ENCODE data around the gene FAM50A. TPM values are rescaled to one million over a fixed set of nuclear protein-coding genes. Genes with fewer than 3 reads are reported as not detected.

The FAM50A gene
- total RNA-seq, 1 experiment from 2014 or later, result 57.4 TPM

- Histone ChIP-seq H3K4me1 (ENCODE audit: insufficient read depth, low read length) (no peaks in the 10 kb centered on the region), H3K4ac (ENCODE audit: low read depth, low read length) (no peak overlapping the region), H3T11ph (ENCODE audit: low read length) (no peak overlapping the region), H4K8ac (replicated peaks; ENCODE audit: insufficient read length, low read depth, low read length) (no peak overlapping the region), H3K27me3 (ENCODE audit: insufficient read depth, low read length) (no peaks in the 10 kb centered on the region), H3K14ac (ENCODE audit: insufficient read depth, low read length) (no peak overlapping the region), H3K23ac (ENCODE audit: insufficient read length, low read depth, low read length) (no peak overlapping the region), H2AFZ (ENCODE audit: low read length) (no peak overlapping the region), H2BK120ac (ENCODE audit: low read depth, low read length, poor library complexity, severe bottlenecking) (no peak overlapping the region), H3K9me3 (ENCODE audit: control insufficient read depth, low read depth, low read length) (peaks cover 24% of the 10 kb centered on the region), H3K27ac (ENCODE audit: insufficient read length, low read depth, low read length) (no peak overlapping the region), H3K79me1 (ENCODE audit: insufficient read depth, low read depth, low read length, poor library complexity, severe bottlenecking) (no peaks in the 10 kb centered on the region), H4K91ac (ENCODE audit: insufficient read length, low read depth, low read length) (no peak overlapping the region), H3K56ac (ENCODE audit: insufficient read length, low read depth, low read length) (no peak overlapping the region), H2AK5ac (ENCODE audit: insufficient read length, low read length) (no peak overlapping the region), H4K5ac (ENCODE audit: insufficient read length, low read depth, low read length) (no peak overlapping the region), H2BK20ac (ENCODE audit: low read depth, low read length, poor library complexity, severe bottlenecking) (no peak overlapping the region), H4K20me1 (ENCODE audit: control insufficient read depth, insufficient read depth, insufficient read length) (no peaks in the 10 kb centered on the region), H3K4me2 (ENCODE audit: insufficient read depth, insufficient read length, low read length) (no peak overlapping the region), H2BK15ac (ENCODE audit: low read depth, low read length) (no peak overlapping the region), H3K23me2 (ENCODE audit: insufficient read length, low read depth, low read length, poor library complexity, severe bottlenecking) (peaks cover 4% of the 10 kb centered on the region), H3K9ac (ENCODE audit: extremely low read depth, insufficient read length, low read length) (no peak overlapping the region), H2BK5ac (ENCODE audit: insufficient read length, low read length) (no peak overlapping the region), H2BK12ac (ENCODE audit: insufficient read length, low read depth, low read length) (no peak overlapping the region), H3K79me2 (ENCODE audit: insufficient read depth, low read length) (no peaks in the 10 kb centered on the region), H3K18ac (ENCODE audit: insufficient read length, low read depth, low read length) (no peak overlapping the region)
- no CpG with 5 or more reads among the region's 8 CpGs for WGBS (ENCODE audit: extremely low coverage, insufficient read length, low lambda C conversion rate)
- H3K27me3 Mint-ChIP-seq (ENCODE audit: low read depth), result no peaks in the 10 kb centered on the region
- TF ChIP-seq, protein P1, sequence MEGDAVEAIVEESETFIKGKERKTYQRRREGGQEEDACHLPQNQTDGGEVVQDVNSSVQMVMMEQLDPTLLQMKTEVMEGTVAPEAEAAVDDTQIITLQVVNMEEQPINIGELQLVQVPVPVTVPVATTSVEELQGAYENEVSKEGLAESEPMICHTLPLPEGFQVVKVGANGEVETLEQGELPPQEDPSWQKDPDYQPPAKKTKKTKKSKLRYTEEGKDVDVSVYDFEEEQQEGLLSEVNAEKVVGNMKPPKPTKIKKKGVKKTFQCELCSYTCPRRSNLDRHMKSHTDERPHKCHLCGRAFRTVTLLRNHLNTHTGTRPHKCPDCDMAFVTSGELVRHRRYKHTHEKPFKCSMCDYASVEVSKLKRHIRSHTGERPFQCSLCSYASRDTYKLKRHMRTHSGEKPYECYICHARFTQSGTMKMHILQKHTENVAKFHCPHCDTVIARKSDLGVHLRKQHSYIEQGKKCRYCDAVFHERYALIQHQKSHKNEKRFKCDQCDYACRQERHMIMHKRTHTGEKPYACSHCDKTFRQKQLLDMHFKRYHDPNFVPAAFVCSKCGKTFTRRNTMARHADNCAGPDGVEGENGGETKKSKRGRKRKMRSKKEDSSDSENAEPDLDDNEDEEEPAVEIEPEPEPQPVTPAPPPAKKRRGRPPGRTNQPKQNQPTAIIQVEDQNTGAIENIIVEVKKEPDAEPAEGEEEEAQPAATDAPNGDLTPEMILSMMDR (conservative IDR thresholded peaks at IDR 0.05), result no peak
- H3K9me3 Mint-ChIP-seq, result peaks cover 51 to 63% of the 10 kb centered on the region in 2 experiments
- H3K27ac Mint-ChIP-seq, result no peak overlapping the region
- DNase-seq, result no peak
- no peak overlapping the region; a peak in 2 of 5 replicates for H3K4me3 Mint-ChIP-seq
- H3K36me3 Mint-ChIP-seq (ENCODE audit: insufficient read depth in 1 of 3, low read depth in 3 of 3), result peaks cover 17 to 35% (median 21%) of the 10 kb centered on the region in 3 experiments
- H3K4me1 Mint-ChIP-seq, result peaks cover 10 to 15% of the 10 kb centered on the region in 2 experiments
These were observed 30.8 kb upstream of the FAM50A start for GRCh38 chrX:154413142-154413541.
